ENCODE data around the gene PLPPR3.

The PLPPR3 gene, protein sequence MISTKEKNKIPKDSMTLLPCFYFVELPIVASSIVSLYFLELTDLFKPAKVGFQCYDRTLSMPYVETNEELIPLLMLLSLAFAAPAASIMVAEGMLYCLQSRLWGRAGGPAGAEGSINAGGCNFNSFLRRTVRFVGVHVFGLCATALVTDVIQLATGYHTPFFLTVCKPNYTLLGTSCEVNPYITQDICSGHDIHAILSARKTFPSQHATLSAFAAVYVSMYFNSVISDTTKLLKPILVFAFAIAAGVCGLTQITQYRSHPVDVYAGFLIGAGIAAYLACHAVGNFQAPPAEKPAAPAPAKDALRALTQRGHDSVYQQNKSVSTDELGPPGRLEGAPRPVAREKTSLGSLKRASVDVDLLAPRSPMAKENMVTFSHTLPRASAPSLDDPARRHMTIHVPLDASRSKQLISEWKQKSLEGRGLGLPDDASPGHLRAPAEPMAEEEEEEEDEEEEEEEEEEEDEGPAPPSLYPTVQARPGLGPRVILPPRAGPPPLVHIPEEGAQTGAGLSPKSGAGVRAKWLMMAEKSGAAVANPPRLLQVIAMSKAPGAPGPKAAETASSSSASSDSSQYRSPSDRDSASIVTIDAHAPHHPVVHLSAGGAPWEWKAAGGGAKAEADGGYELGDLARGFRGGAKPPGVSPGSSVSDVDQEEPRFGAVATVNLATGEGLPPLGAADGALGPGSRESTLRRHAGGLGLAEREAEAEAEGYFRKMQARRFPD

DNA sequence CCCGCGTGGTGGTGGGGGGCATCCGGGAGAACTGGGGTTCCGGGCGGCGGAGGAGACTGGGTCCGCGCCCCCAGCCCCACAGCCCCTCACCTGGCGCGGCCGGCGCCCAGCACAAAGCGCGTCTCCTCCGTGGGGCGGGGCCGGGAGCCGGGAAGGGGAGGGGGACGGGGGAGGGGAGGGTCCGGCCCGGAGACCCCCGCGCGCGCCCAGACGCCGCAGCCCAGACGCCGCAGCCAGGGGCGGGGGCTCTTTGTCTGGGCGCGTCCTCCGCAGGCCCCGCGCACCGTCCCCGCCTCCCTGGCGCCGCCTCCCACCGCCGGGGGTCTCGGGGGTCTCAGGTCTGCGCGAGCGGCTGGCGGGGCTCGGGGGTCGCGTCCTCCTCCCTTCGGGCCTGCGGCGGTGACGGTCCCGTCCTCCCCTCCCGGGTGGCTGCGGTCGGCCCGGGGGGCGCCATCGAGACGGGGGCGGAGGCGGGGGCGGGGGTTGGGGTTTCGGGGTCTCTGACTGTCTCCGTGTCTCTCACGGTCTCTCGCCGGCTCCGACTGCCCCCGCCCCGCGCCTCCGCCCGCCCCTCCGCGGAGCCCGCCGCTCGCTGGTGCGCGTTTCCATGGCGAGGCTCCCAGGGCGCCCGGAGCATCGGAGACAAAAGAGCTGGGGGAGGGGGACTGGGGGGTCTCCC lies at the start of gene PLPPR3:
Gene PLPPR3, minus strand, starts transcription at position 131 of the 679 bp plus-strand sequence. CDS start 396 bp downstream, outside the sequence.
- no peak for DNase-seq (ENCODE audit: low spot score)

DNA sequence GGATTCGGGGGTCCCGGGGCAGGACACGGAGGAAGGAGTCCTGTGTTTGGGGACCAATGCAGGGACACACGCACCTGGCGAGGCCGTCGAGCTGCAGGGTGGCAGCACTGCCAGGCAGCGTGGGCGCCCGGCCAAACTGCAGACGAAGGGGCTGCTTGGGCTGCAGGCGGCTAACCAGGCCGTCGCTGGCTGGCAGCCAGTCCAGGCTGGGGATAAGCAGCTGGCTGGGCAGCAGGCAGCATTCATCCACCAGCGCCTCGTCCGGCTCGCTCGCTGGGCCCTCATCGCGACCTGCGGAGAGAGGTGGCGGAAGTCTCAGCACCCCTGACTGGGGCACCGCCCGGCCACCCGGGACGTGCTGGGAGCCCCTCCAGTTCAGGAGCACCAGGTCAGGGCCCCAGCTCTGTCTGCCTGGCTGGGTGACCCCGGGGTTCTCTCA lies 49.2 kb upstream of the PLPPR3 start:
- no peak for DNase-seq (ENCODE audit: low spot score)

DNA sequence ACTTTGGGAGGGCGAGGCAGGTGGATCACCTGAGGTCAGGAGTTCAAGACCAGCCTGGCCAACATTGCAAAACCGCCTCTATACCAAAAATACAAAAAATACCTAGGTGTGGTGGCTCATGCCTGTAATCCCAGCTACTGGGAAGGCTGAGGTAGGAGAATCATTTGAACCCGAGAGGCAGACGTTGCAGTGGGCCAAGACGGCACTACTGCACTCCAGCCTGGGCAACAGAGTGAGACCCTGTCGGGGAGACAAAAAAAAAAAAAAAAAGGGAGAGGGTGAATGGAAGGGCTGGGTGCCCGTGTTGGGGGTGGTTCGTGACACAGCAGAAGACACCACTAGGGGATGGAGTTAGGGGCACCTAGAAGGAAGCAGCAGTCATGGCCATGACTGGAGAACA lies 48.6 kb upstream of the PLPPR3 start:
- no peak for DNase-seq (ENCODE audit: low spot score)

DNA sequence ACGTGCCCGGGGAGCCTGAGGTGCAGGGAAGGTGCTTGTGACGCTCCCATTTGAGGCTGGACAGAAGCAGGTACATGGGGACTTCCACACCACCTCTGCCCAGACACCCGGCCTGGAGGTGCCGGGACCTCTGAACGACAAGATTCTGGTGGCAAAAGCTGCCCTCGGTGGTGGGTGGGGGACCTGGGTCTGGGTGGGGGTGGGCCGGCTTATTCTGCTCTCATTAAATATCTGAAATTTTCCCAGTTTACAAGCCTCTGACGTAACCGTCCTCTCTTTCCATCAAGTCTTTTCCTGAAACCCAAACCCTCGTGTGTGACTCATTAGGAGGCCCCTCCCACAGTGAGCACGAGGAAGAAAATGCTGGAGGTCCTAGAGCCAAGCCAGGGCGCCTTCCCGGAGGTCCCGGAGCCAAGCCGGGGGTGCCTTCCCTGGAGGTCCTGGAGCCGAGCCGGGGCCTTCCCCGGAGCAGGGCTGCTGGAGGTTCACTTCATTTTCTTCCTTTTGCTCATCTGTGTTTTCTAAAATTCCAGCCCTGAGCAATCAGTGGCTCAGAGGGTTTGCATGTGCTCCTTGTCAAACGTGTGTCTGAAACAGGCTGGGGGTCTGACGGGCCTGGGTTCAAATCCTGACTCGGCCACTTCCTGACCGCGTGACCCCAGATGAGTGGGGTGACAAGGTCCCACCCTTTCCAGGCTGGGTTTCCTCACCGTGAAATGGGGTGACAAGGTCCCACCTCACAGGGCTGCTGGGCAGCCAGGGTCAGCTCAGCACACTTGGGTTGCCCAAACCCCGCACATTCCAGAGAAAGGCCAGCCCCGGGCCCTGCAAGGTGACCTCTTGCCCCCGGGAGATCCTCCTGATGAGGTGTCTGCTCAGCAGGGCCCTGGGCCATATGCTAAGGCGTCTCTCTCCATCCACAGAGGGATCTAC lies 47.8 kb upstream of the PLPPR3 start:
- DNase-seq (ENCODE audit: low spot score), result peak; percentile 75

DNA sequence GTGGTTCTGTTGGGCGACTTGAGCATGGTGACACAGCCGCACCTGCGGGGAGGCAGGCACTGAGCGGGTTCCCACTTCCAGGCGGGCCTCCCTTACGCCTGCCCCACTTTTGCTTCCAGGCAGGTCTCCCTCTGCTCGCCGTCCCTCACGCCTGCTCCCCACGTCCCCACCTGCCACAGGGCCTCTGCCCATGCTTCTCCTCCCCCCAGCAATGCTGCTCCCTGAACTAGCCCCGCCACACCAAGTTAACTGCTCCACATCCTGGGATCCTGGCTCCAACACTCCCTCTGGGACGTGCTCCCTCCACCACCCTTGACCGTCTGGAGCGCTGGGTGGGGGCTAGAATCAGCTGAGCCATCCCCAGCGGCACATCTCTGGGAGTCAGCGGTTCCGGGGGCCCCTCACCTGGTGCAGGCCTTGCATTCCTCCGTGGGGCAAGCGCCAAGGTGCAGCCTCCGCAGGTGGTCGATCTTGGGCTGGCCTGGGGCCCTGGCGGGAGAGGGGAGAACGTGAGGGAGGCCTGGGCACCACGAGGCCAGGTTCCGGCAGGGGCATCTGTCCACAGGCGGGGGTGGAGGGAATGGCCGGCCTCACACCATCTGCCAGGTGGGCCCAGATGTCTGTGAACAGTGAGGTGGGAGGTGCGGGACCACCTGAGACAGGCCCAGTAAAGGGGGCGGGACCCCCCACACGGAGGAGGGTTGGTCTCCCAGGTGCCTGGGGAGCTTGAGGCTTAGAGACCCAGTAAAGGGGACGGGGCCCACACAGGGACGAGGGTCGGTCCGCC lies 46.9 kb upstream of the PLPPR3 start:
- DNase-seq (ENCODE audit: low spot score), result no peak

DNA sequence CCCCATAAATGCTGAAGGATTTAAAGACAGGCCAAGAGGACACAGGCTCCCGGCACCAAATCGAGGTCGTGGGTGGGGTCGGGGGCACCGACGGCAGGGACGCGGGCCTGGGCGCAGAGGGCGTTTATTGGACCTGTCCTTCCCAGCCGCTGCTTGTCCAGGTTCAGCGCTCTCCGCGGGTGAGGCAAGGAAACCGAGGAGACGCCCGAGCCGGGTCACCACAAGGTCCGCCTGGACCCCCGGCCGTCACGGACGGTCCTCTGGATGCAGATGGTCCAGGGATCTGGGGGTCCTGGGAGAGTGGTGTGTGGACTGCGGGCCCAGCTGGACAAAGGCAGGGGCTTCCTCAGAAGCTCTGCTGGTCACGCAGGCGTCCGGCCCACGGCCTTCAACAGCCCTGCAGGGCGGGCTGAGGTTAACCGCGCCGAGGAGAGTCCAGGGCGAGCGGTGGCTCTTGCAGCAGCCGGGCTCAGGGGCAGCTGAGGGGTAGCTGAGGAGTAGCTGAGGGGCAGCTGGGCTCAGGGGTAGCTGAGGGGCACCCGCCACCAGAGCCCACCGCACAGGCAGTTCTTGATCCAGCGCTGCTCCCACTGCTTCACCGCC lies 46.2 kb upstream of the PLPPR3 start:
- no peak for DNase-seq (ENCODE audit: low spot score)

DNA sequence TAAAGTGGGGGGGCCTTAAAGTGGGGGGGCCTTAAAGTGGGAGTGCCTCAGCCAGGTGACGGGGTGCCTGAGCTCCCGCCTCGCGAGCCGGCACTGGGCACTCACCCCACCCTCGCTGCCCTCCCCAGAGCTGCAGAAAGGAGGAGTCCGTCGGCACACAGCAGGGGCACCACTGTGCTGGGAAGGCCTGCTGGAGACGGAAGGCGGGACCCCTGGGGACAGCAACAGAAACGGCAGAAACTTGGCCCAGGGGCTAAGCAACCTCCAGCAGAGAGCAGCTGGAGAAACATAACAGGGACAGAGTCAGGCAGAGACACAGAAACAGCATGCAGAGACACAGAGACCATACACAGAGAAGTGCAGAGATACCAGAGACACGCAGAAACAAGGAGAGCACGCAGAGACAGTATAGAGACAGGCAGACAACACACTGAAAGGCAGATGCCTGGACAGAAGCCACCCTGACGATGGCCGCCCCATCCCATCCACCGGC lies 45.6 kb upstream of the PLPPR3 start:
- DNase-seq (ENCODE audit: low spot score), result no peak

DNA sequence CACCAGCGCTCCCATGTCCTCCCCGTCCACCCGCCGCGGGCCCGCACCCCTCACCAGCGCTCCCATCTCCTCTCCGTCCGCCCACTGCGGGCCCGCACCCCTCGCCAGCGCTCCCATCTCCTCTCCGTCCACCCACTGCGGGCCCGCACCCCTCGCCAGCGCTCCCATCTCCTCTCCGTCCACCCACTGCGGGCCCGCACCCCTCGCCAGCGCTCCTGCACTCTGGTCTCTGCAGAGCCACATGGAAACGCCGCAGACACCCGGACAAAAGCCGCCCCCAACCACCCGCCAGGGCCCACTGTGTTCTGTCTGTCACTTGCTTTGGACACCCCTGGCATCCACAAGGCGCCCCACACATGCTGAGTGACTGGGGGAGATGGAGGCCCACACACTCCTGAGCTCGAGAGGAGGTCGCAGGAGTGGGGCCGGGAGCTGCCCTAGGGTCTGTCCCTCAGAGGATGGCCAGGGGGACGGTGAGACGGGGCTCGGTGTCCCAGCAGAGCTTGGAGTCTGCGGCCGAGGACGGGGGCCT lies 45.1 kb upstream of the PLPPR3 start:
- no peak for DNase-seq (ENCODE audit: low spot score)

DNA sequence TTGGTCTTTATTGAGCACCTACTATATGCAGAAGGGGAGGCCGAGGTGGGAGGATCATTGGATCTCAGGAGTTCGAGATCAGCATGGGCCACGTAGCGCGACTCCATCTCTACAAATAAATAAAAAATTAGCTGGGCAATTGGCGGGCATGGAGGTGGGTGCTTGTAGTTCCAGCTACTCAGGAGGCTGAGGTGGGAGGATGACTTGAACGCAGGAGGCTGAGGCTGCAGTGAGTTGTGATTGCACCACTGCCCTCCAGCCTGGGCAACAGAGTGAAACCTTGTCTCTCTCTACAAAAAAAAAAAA lies 41.5 kb upstream of the PLPPR3 start:
- DNase-seq (ENCODE audit: low spot score), result no peak

DNA sequence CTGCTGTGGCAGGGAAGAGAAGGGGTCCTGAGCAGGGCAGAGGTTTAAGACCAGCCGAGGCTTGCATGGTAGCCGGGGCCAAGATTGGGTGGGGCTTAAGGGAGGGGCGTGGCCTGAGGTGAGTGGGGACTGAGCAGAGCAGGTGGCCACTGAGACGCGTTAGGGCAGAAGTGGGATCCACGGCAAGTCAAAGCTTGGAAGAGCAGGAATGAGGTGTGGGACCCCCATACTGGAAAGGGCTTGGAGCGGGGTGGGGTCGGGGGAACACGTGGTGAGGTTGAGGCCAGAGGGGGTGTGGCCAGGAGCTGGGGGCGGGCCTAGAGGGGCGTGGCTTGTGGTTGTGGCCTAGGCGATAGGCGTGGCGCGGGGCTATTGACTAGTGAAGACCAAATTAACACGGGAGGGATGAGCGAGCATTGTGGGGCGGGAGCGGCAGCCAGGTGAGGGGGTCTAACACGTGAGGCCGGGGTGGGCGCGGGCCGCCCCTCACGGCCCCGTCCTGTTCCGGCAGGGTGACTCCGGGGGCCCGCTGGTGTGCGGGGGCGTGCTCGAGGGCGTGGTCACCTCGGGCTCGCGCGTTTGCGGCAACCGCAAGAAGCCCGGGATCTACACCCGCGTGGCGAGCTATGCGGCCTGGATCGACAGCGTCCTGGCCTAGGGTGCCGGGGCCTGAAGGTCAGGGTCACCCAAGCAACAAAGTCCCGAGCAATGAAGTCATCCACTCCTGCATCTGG lies 41.0 kb upstream of the PLPPR3 start:
- no peak for DNase-seq (ENCODE audit: low spot score)

DNA sequence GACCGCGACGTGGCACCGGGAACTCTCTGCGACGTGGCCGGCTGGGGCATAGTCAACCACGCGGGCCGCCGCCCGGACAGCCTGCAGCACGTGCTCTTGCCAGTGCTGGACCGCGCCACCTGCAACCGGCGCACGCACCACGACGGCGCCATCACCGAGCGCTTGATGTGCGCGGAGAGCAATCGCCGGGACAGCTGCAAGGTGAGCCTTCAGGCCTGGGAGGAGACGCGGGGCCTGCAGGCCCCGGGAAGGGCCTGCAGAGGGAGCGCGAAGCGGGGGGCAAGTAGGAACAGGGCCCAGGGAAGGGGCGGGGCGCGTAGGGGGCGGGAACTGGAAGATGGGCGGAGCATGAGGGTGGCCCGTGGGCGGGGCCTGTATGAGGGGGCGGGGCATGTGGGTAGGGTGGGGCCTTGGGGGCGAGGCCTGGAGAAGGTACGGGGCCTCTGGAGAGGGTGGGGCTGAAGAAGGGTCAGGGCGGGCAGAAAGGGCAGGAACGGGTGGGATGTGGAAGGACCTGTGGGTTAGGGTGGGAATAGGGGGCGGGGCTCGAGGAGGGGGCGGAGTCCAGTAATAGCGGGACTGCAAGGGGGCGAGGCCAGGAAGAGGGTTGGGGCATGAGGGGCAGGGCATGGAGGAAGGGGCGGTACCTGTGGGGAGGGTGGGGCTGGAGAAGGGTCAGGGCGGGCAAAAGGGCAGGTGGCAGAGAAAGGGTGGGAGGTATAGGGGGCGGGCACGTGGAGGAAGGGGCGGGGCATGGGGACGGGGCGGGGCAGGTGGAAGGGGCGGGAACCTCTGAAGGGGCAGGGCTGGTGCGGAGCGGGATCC lies 40.2 kb upstream of the PLPPR3 start:
- no peak for DNase-seq (ENCODE audit: low spot score)

DNA sequence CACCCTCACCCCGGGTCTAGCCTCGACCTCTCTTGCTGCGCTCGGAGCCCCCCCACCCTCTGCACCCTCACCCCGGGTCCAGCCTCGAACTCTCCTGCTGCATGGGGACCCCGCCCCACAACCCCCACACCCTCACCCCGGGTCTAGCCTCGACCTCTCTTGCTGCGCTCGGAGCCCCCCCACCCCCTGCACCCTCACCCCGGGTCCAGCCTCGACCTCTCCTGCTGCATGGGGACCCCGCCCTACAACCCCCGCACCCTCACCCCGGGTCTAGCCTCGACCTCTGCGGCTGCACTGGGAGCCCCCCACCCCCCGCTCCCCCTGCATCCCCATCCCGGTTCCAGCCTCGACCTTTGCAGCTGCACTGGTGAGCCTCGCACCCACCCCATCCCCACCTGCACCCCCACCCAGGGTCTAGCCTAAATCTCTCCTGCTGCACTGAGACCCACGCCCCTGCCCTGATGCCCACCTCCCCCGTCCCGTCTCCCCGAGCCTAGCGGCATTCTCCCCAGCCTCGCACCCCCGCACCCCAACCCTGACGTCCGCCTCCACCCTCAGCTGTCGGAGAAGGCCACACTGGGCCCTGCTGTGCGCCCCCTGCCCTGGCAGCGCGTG lies 39.5 kb upstream of the PLPPR3 start:
- DNase-seq (ENCODE audit: low spot score), result no peak

DNA sequence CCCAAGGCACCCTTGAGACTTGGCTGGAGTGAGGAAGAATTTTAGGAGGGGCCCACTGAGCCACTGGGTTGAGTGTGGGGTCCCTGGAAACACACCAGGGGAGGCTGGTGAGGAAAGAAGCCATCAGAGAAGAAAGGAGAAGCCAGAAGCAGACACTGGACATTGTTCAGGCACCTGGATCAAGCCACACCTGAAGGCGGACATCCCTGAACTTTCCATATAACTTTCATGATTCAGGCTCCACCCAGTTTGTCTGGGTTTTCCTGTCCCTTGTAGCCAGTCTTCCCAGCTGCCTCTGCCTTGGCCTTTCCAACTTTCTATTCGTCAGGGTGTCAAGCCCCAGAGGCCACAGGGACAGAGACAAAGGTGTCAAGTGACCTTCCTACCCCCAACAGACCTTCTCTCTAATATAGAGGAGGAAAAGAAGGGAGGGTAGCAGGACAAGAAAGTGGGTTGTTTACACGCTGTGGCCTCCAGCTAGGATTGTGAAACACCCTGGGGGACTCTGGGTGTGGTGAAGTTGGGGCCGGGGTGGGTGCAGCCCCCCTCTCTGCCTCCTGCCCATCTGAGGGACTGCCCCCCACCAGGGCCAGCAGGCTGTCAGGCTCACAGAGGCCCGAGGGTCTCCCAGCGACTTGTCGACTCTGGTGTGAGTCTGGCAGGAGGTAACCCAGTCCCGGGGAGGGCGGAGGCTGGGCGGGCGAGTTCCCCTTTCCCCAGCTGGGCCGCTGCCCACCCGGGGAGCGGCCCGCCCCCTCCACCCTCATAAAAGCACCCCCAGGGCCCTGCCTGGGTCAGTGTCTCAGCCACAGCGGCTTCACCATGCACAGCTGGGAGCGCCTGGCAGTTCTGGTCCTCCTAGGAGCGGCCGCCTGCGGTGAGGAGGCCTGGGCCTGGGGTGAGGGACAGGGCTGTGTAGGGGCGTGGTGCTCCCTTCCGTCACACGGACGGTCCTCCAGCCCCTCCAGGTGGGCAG lies 37.4 kb upstream of the PLPPR3 start, which contains the start of gene CFD:
Gene CFD, plus strand, starts transcription at position 797 of the 976 bp plus-strand sequence. Its CDS starts 26 bp downstream, at position 823.
- DNase-seq (ENCODE audit: low spot score), result no peak

DNA sequence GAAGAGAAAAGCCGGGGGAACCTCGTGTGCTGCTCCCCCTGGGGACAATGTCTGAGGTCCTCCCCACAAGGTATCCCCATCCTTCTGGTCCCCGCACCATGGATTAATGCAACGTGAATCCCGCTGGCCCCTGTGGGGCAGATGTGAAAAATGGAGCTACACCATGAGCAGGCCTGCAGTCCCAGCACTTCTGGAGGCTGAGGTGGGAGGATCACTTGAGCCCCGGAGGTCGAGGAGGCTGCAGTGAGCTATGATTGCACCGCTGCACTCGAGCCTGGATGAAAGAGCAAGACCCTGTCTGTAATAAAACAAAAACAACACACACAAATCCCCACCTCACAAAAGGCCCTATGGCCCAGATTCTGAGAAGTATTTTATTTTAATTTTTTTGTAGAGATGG lies 36.5 kb upstream of the PLPPR3 start:
- DNase-seq (ENCODE audit: low spot score), result no peak

DNA sequence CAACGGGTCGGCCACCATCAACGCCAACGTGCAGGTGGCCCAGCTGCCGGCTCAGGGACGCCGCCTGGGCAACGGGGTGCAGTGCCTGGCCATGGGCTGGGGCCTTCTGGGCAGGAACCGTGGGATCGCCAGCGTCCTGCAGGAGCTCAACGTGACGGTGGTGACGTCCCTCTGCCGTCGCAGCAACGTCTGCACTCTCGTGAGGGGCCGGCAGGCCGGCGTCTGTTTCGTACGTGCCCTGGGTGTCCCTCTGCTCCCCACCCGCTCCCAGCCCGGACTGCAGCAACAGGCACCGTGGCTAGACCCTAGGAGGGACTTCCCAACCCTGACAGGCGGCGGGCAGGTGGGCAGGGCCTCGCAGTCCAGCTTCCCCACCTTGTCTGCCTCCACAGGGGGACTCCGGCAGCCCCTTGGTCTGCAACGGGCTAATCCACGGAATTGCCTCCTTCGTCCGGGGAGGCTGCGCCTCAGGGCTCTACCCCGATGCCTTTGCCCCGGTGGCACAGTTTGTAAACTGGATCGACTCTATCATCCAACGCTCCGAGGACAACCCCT lies 33.9 kb upstream of the PLPPR3 start:
- no peak for DNase-seq (ENCODE audit: low spot score)

DNA sequence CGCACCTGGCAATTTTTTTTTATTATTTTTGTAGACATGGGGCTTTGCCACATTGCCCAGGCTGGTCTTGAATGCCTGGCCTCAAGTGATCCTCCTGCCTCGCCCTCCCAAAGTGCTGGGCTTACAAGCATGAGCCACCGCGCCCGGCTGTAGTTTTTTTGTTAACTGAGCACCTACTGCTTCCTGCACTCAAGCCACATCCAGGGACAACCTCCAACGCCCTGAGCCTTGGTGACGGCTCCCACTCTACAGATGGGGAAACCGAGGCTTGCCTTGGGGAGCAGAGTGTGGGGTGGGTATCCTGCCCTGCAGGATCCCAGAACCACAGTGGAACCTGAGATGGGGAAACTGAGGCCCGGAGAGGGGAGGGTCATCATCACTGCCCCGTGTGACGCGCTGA lies 33.4 kb upstream of the PLPPR3 start:
- no peak for DNase-seq (ENCODE audit: low spot score)

DNA sequence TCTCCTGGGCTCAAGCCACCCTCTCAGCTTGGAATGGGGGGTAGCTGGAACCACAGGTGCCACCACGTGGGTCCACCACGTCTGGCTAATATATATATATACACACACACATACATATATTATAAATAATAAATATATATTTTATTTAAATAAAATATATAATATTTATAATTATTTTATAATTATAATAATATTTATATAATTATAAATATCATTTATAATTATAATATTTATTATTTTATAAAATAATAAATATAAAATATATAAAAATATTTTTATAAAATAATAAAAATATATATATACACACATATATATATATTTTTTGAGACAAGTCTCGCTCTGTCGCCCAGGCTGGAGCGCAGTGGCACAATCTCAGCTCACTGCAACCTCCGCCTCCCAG lies 32.8 kb upstream of the PLPPR3 start:
- DNase-seq (ENCODE audit: low spot score), result no peak
